ENCODE measurements around the gene PRKAG2.

The PRKAG2 gene

GRCh38 chr7:151706277-151707104 lies 170.4 kb downstream of the PRKAG2 start:
- Histone ChIP-seq H3K4me3 (ENCODE audit: low read length) (no peak overlapping the region), H3K36me3 (ENCODE audit: insufficient read depth, low read depth, low read length) (no peaks in the 10 kb centered on the region), H3K9me3 (ENCODE audit: insufficient read depth, low read depth, low read length) (no peaks in the 10 kb centered on the region), H3K27me3 (ENCODE audit: insufficient read depth, low read length) (peaks cover 7% of the 10 kb centered on the region), H3K27ac (ENCODE audit: low read length) (no peak overlapping the region), H3K4me1 (ENCODE audit: insufficient read depth, low read length) (peaks cover 4% of the 10 kb centered on the region; the same call in 1 of the 2 replicates), H3K9ac (ENCODE audit: low read depth, low read length) (no peak overlapping the region)

- Histone ChIP-seq H3K27ac (ENCODE audit: low read length) (no peak overlapping the region), H3K9ac (ENCODE audit: low read depth, low read length) (no peak overlapping the region), H3K27me3 (ENCODE audit: insufficient read depth, low read length) (peaks cover 7% of the 10 kb centered on the region), H3K36me3 (ENCODE audit: insufficient read depth, low read depth, low read length) (no peaks in the 10 kb centered on the region), H3K9me3 (ENCODE audit: insufficient read depth, low read depth, low read length) (no peaks in the 10 kb centered on the region), H3K4me1 (ENCODE audit: insufficient read depth, low read length) (peaks cover 4% of the 10 kb centered on the region; the same call in 1 of the 2 replicates), H3K4me3 (ENCODE audit: low read length) (peak overlapping the region; percentile 49; the same call in 1 of the 2 replicates)
Observed at GRCh38 chr7:151705636-151706276, 171.2 kb downstream of the PRKAG2 start.

- peaks cover 7% of the 10 kb centered on the region for H3K27me3 ChIP-seq (ENCODE audit: insufficient read depth, low read length)
- H3K4me3 ChIP-seq (ENCODE audit: low read length) = peak overlapping the region; percentile 49; the same call in 1 of the 2 replicates
- H3K9ac ChIP-seq (ENCODE audit: low read depth, low read length) = no peak overlapping the region
Observed at GRCh38 chr7:151704960-151705635, 171.8 kb downstream of the PRKAG2 start.

GRCh38 chr7:151704299-151704959 lies 172.5 kb downstream of the PRKAG2 start:
- no peak overlapping the region for H3K4me3 ChIP-seq (ENCODE audit: low read length)
- H3K4me1 ChIP-seq (ENCODE audit: insufficient read depth, low read length) = peaks cover 4% of the 10 kb centered on the region; the same call in 1 of the 2 replicates
- H3K9ac ChIP-seq (ENCODE audit: low read depth, low read length) = no peak overlapping the region
- H3K9me3 ChIP-seq (ENCODE audit: insufficient read depth, low read depth, low read length) = no peaks in the 10 kb centered on the region
- no peaks in the 10 kb centered on the region for H3K36me3 ChIP-seq (ENCODE audit: insufficient read depth, low read depth, low read length)
- peaks cover 7% of the 10 kb centered on the region for H3K27me3 ChIP-seq (ENCODE audit: insufficient read depth, low read length)
- H3K27ac ChIP-seq (ENCODE audit: low read length) = no peak overlapping the region

More at GRCh38 chr7:151704960-151705635, 171.8 kb downstream of the PRKAG2 start:
- Histone ChIP-seq H3K36me3 (ENCODE audit: insufficient read depth, low read depth, low read length) (no peaks in the 10 kb centered on the region), H3K27ac (ENCODE audit: low read length) (no peak overlapping the region), H3K9me3 (ENCODE audit: insufficient read depth, low read depth, low read length) (no peaks in the 10 kb centered on the region), H3K4me1 (ENCODE audit: insufficient read depth, low read length) (peaks cover 4% of the 10 kb centered on the region; the same call in 1 of the 2 replicates)

- H3K36me3 ChIP-seq (ENCODE audit: insufficient read depth, low read depth, low read length) = no peaks in the 10 kb centered on the region
- H3K4me1 ChIP-seq (ENCODE audit: insufficient read depth, low read length) = peaks cover 4% of the 10 kb centered on the region; the same call in 1 of the 2 replicates
Observed at GRCh38 chr7:151702961-151703360, 174.0 kb downstream of the PRKAG2 start.

GRCh38 chr7:151700586-151701165 lies 176.2 kb downstream of the PRKAG2 start:
- Histone ChIP-seq H3K27ac (ENCODE audit: low read length) (no peak overlapping the region), H3K27me3 (ENCODE audit: insufficient read depth, low read length) (peaks cover under 1% of the 10 kb centered on the region; the same call in 1 of the 2 replicates), H3K9me3 (ENCODE audit: insufficient read depth, low read depth, low read length) (no peaks in the 10 kb centered on the region), H3K9ac (ENCODE audit: low read depth, low read length) (no peak overlapping the region), H3K4me1 (ENCODE audit: insufficient read depth, low read length) (peaks cover 7% of the 10 kb centered on the region), H3K4me3 (ENCODE audit: low read length) (no peak overlapping the region), H3K36me3 (ENCODE audit: insufficient read depth, low read depth, low read length) (no peaks in the 10 kb centered on the region)

More at GRCh38 chr7:151702961-151703360, 174.0 kb downstream of the PRKAG2 start:
- H3K4me3 ChIP-seq (ENCODE audit: low read length) = no peak overlapping the region
- H3K9ac ChIP-seq (ENCODE audit: low read depth, low read length) = no peak overlapping the region
- peaks cover 7% of the 10 kb centered on the region for H3K27me3 ChIP-seq (ENCODE audit: insufficient read depth, low read length)
- H3K27ac ChIP-seq (ENCODE audit: low read length) = no peak overlapping the region
- H3K9me3 ChIP-seq (ENCODE audit: insufficient read depth, low read depth, low read length) = no peaks in the 10 kb centered on the region

- Histone ChIP-seq H3K4me1 (ENCODE audit: insufficient read depth, low read length) (peaks cover 11% of the 10 kb centered on the region), H3K27ac (ENCODE audit: low read length) (no peak overlapping the region), H3K4me3 (ENCODE audit: low read length) (no peak overlapping the region), H3K27me3 (ENCODE audit: insufficient read depth, low read length) (no peaks in the 10 kb centered on the region; the same call in 1 of the 2 replicates), H3K9me3 (ENCODE audit: insufficient read depth, low read depth, low read length) (no peaks in the 10 kb centered on the region), H3K36me3 (ENCODE audit: insufficient read depth, low read depth, low read length) (no peaks in the 10 kb centered on the region), H3K9ac (ENCODE audit: low read depth, low read length) (no peak overlapping the region)
Observed at GRCh38 chr7:151699928-151700319, 177.0 kb downstream of the PRKAG2 start.

GRCh38 chr7:151699147-151699927 lies 177.6 kb downstream of the PRKAG2 start:
- Histone ChIP-seq H3K36me3 (ENCODE audit: insufficient read depth, low read depth, low read length) (no peaks in the 10 kb centered on the region), H3K27ac (ENCODE audit: low read length) (no peak overlapping the region), H3K9ac (ENCODE audit: low read depth, low read length) (no peak overlapping the region), H3K4me1 (ENCODE audit: insufficient read depth, low read length) (peaks cover 11% of the 10 kb centered on the region), H3K9me3 (ENCODE audit: insufficient read depth, low read depth, low read length) (no peaks in the 10 kb centered on the region), H3K4me3 (ENCODE audit: low read length) (no peak overlapping the region), H3K27me3 (ENCODE audit: insufficient read depth, low read length) (no peaks in the 10 kb centered on the region)

GRCh38 chr7:151697942-151698341 lies 179.0 kb downstream of the PRKAG2 start:
- Histone ChIP-seq H3K4me3 (ENCODE audit: low read length) (no peak overlapping the region), H3K36me3 (ENCODE audit: insufficient read depth, low read depth, low read length) (no peaks in the 10 kb centered on the region), H3K9me3 (ENCODE audit: insufficient read depth, low read depth, low read length) (no peaks in the 10 kb centered on the region), H3K4me1 (ENCODE audit: insufficient read depth, low read length) (peaks cover 11% of the 10 kb centered on the region), H3K27ac (ENCODE audit: low read length) (no peak overlapping the region), H3K27me3 (ENCODE audit: insufficient read depth, low read length) (no peaks in the 10 kb centered on the region), H3K9ac (ENCODE audit: low read depth, low read length) (no peak overlapping the region)

- H3K27ac ChIP-seq (ENCODE audit: low read length) = no peak overlapping the region
Observed at GRCh38 chr7:151697515-151697895, 179.4 kb downstream of the PRKAG2 start.

More at GRCh38 chr7:151697515-151697895, 179.4 kb downstream of the PRKAG2 start:
- Histone ChIP-seq H3K4me3 (ENCODE audit: low read length) (no peak overlapping the region), H3K4me1 (ENCODE audit: insufficient read depth, low read length) (peaks cover 11% of the 10 kb centered on the region), H3K27me3 (ENCODE audit: insufficient read depth, low read length) (no peaks in the 10 kb centered on the region), H3K9me3 (ENCODE audit: insufficient read depth, low read depth, low read length) (no peaks in the 10 kb centered on the region), H3K36me3 (ENCODE audit: insufficient read depth, low read depth, low read length) (no peaks in the 10 kb centered on the region), H3K9ac (ENCODE audit: low read depth, low read length) (no peak overlapping the region)
